HG03135 (cell line): ENCODE measurements around the gene SPX.

Experiments
- ATAC-seq: cut with Tn5 transposase; IDR thresholded peaks from one replicate; pipeline ENCODE4 v1.9.1; 2021; ENCODE audit warnings: mild to moderate bottlenecking, moderate library complexity; ENCODE audit not compliant: unreplicated experiment

Gene SPX

DNA sequence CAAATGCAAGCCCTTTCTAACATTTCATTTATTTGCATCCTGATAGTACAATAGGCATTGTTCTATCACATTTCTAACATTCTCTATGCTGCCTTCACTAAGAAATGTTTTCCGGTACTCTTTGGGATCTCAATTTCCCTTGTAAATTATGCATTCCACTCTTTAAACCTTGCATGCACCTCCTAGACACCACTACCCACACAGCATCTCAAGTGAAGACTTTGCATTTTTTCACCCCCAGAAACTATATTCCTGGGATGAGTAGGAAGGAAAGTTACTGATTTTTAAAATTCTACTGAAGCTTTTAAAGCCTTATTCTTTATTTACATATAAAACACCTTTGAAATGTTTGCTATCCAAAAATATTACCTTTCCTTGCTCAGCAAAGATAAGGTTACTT is 51.4 kb downstream of the SPX start:
- no peak for ATAC-seq

DNA sequence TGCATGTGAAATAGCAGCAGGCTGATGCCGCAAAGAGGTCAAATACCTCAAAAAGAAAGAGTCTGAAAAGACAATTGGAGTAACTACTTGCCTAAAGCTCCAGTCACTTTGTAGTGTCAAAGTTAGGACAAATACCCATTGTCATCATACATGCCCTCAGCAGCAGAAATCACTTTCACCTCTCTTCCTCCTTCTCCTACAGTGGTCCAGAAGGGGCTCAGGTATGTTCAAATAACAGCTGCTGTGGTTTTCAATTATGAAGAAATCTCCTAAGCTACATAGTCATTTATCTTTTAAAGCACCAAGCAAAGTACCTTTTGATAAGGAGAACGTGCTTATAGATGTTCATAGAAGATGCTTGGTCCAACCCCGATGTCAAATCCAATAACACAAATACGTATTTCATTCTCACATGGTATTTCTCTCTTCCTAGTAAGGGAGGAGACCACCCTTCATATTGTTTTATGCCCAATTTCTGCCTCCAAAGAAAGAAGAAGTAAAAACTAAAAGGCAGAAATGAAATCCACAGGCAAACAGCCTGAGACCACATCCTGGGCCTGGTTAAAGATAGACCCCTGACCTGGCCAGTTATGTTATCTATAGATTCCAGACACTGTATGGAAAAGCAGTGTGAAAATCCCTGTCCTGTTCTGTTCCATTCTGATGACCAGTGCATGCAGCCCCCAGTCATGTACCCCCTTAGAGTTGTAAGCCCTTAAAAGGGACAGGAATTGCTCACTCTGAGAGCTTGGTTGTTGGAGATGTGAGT is 54.8 kb downstream of the SPX start:
- ATAC-seq = peak; percentile 62
